Measurements from ENCODE around the gene STX2.
A peak's percentile ranks its signal among the peaks of the same experiment; 100 is the strongest.
"Not testable (repeated sequence)": the region's sequence is repeated elsewhere in the genome, so short reads cannot be mapped to it uniquely, and the experiment has no call there.

STX2 gene

DNA sequence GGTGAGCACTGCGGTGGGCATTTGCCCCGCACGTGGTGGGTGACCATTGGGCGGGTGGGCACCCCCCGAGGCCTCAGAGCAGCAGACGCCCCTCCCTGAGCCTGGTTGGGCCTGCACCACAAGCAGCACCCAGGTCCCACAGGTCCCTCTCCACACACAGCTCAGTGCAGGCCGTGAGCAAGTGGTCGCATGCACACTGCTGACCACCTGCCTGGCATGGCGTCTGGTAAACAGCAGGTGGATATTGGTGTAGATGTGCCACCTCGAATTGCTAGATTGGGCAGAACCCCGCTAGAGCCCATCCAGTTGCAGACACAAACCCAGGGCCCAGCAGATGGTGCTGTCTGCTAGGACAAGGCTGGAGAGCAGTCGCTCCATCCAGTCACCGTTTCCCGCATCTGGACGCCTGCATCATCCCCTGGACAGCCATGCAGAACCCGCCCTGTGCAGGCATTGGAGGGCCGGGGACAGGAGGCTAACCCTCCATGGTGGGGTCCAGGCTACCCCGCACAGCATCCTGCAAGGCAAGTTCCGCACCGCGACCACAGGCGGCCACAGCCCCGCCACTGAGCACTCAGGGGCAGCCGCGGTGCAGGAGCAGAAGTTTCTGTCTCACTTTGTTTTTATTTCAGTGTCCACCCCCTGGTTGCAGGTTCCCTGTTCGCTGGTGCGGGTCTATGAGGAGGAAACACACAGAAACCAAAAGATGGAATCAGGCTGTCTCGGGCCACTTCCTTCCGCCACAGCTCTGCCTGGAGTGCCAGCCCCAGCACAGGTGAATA lies 77.3 kb downstream of the STX2 start:
- DNase-seq, result peak; percentile 66

DNA sequence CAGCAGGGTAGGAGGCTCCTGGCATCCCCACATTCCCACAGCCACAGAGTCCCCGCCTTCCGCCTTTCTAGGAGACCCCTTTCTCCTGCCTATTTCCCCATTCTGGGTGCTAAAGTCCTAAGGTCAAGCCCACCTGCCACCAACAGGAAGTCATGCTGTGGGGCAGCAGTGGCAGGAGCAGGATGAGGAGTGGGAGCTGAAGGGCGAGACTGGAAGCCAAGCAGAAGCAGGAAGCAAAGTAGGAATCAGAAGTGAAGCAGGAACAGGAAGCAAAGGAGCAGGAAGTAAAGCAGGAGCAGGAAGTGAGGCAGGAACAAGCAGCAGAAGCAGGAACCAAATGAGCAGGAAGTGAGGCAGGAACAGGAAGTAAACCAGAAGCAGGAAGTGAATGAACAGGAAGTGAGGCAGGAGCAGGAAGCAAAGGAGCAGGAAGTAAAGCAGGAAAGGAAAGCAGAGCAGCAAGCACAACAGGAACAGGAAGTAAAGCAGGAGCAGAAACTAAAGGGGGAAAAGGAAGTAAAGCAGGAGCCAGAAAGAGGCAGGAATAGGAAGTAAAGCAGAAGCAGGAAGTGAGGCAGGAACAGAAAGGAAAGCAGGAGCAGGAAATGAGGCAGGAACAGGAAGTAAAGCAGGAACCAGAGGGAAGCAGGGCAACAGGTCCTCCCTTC lies 84.7 kb downstream of the STX2 start:
- DNase-seq, result no peak

GRCh38 chr12:130752692-130753230 lies 86.3 kb downstream of the STX2 start:
- no peak for DNase-seq

- not testable (repeated sequence) for DNase-seq
Measured at GRCh38 chr12:130752037-130752436, 87.0 kb downstream of the STX2 start.

DNA sequence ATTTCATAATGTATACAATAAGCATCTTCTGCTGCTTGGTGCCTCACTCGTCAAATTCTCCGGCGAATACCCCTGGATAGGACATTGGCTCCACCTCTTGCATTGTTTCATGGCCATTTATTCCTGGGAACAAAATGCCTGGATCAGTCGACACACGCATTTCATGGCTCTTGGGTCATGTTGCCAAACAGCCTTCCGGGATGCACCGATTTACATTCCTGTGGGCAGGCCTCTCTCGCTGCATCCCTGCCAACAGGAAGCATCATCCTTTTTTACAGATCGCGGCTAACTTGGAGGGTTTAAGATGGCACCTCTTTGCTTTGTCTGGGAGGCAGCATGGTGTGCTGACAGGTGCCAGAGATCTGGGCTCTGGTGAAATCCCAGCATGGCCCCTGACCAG lies 90.3 kb downstream of the STX2 start:
- no peak for DNase-seq

GRCh38 chr12:130747867-130748740 lies 90.9 kb downstream of the STX2 start:
- DNase-seq, result peak; percentile 67

GRCh38 chr12:130746546-130746945 lies 92.5 kb downstream of the STX2 start:
- no peak for DNase-seq

GRCh38 chr12:130745921-130746320 lies 93.1 kb downstream of the STX2 start:
- DNase-seq, result no peak

GRCh38 chr12:130744274-130744673 lies 94.8 kb downstream of the STX2 start:
- no peak for DNase-seq

DNA sequence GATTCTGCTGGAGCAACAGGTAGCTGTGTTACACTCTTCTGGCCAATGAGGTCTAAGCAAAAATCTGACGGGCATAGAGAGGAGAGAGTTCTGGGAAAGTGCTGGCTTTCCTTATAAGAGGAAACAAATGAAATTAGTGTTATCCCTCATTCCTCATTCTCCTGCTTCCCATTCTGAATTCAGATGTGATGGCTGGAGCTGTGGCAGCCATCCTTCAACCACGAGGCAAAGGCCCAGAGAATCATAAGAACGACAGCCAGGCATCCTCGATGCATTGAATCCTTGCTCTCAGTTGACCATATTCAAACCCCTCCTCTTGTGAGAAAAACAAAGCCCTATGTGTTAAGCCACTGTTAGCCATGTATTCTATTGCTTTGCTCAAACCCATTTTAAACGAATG lies 95.4 kb downstream of the STX2 start:
- DNase-seq, result no peak

GRCh38 chr12:130743176-130743575 lies 95.9 kb downstream of the STX2 start:
- no peak for DNase-seq

- no peak for DNase-seq
Measured at GRCh38 chr12:130742716-130743115, 96.3 kb downstream of the STX2 start.

DNA sequence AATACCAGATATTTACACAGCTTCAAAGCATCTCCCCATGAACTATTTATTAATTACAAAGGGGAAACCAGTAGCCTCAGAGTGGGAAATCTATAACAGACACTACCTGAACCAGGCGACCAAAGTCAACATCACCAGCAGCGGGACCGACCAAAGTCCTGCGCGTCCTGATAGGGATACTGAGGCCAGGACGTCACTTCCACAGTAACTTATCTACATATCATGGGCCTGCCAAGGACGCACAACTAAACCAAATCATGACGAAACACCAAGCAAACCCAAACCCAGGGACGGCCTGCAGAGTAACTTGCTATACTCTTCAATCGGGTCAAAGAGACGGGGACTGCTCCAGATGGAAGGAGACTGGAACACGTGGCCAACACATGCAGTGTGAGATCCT lies 96.9 kb downstream of the STX2 start:
- no peak for DNase-seq

All from activated T-cell treated with anti-CD3 and anti-CD28 coated beads, Interleukin-2, amount 50 U/mL, for 1 hour (primary cell).